ENCODE measurements around the gene SEZ6L. TPM values are rescaled to one million over a fixed set of nuclear protein-coding genes. Genes with fewer than 3 reads are reported as not detected.

SEZ6L gene
- polyA plus RNA-seq, 3 donors = 0.15 to 0.30 (median 0.20) TPM

DNA sequence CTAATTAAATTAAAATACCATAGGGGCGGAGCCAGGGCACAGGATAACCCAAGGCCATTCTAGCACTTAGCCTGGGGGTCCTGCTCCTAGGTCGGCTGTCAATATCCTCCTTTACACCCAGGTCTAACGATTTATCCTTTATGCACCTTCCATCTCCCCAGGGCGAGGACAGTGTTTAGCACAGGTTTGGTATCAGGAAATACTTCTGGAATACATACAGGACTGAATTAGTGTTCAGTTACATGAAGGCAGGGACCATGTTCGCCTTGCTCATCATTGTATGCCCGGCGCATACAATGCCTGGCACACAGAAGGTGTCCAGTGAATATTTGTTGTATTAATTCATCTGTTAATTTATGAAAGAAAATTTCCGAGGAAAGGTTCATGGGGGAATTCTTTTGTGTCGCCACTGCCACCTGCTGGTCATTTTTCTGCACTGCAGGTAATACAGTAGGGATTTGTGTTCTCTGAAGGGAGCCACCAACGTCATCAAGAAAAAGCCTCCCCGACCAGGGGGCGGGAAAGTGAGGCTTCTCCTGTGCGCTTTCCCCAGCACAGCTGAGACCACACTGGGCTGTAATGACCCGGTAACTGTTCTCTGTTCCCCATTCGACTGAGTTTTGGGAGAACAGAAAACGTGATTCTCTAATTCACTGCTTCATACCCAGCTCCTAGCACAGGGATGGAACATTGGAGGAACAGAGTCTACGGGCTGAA lies 191.1 kb downstream of the SEZ6L start:
- peak; percentile 50 to 82 (median 67) for DNase-seq (ENCODE audit: extremely low read depth in 1 of 11, low read depth in 9 of 11, low spot score in 4 of 11)

DNA sequence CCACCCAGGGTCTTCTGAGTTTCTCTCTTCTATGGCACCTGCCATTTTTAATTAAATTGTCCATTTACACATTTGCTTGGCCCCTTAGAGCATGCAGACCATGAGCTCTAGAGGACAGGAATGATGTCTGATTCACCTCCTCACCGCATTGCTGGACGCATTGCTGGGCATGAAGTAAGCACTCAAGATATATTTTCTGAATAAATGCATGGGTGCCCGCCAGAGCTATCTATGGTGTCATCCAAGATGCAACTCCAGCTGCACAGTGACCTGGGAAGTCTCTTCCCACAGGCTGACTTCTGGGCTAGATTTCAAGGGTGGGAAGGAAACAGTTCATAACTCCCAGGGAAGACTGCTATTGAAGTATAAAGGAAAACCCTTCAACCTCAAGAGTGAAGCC lies 193.2 kb downstream of the SEZ6L start:
- no peak for DNase-seq (ENCODE audit: extremely low read depth in 1 of 11, low read depth in 9 of 11, low spot score in 4 of 11)

DNA sequence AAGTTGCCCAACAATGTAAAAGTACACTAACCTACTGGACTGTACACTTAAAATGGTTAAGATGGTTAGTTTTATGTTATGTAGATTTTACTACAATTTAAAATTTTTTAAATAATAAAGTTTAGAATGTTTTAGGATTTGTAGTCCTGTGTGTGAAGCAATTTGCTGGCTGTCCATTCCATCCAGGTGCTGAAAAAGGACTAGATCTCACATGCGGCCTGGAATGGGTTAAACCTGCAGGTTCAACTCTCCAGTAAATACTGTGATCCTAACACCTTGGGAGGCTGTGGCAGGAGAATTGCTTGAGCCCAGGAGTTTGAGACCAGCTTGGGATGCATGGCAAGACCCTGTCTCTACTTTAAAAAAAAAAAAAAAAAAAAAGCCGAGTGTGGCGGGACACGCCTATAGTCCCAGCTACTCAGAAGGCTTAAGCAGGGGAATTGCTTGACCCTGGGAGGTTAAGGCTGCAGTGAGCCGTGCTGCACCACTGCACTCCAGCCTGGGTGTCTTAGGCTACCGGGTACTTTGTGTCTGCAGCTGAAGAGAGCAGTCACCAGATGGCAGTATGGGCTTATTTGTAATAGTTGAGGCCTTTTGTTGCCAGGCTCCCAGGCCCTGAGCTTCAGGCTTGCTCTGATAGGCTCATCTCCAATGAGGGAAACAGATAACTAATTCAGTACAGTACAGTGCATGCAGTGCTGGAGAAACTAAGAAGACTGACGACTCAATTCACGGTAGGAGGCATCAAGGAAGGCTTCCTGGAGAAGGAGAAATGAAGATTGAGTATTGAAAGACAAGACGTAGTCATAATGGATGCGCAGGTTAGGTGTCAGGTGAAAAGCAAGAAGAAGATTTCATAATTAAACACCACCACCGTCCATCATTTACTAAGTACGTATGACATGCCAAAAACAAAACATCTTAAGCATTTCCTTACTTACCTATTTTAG lies 195.1 kb downstream of the SEZ6L start:
- peak; percentile 42 to 79 (median 68) for DNase-seq (ENCODE audit: extremely low read depth in 1 of 11, low read depth in 9 of 11, low spot score in 4 of 11)

DNA sequence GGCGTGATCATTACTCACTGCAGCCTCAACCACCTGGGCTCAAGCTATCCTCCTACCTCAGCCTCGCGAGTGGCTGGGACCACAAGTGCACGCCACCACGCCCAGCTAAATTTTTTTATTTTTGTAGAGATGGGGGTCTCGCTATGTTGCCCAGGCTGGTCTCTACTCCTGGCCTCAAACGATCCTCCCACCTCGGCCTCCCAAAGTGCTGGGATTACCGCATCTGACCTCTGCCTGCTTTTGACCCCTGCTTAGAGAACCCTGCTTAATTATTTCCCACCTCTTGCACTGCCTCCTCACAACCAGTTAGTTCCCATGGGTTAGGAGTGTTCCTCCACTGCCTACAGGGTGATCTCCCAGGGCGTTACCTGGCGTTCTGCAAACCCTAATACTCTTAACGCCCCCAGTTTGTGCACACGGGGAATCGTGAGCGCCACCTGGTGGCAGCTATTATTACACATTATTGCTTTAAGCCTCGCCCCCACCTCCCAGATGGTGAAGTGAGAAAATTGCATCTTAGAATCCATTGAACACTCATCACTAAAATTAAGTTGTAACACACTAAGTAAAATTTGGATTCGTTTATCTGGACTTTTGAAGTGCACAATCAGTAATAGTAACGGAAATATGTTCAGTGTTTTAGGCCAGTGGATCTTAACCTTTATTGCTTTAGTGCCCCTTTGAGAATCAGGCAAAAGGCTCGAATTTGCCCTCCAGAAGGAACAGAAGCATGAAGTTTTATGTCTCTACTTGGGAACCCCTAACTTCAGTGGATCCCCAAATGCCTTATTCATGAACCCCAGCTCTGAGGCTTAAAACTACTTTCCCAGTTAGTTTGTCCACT lies 198.4 kb downstream of the SEZ6L start:
- DNase-seq (ENCODE audit: extremely low read depth in 1 of 11, low read depth in 9 of 11, low spot score in 4 of 11) = peak in 7 of 11 donors; percentile 18 to 50 (median 30)

DNA sequence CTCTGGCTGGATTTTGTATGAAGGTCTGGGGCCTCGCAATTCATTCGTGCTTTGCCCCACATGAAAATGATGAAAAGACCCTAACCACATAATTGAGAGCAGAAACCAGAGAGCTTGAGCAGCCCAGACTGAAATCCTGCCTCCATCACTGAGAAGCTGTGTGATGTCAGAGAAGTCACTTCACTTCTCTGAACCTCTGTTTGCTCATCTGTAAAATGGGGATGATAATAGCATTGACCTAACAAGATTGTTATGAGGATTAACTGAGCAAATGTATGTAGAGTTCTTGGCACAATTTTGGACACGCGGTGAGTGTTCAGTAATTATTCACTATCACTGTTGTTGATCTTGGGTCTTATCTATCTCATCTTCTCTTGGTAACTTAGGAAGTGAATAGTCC lies 203.6 kb downstream of the SEZ6L start:
- DNase-seq (ENCODE audit: extremely low read depth in 1 of 11, low read depth in 9 of 11, low spot score in 4 of 11) = no peak

DNA sequence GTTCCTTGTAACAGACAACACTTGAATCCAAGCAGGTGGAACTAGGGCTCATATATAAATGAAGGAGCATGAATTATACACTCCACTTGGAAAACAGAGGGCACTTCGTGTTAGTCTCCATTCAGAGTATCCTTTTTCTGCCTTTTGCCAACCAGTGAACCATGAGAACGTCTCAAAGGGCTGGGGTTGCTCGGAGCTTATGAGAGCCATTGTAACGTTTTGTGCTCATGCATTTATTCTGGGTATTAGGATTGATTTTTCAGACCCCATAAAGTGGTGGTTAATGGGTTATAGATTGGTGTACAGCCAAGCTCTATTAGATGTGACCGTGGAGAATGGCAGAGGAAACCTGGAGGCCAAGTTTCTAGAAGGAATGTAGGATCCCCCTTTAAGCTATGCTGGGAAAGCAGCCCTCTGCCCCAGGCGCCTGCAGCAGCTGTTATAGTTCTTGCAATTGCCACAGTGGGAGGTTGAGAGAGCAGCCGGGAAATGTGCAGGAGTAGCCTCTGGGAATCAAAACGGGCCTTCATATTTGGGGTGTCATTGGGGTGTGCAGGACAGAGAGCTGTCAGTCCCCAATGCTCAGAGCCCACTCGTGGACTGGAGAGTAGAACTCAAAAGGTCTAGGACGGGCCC lies 205.2 kb downstream of the SEZ6L start:
- DNase-seq (ENCODE audit: extremely low read depth in 1 of 11, low read depth in 9 of 11, low spot score in 4 of 11) = no peak

DNA sequence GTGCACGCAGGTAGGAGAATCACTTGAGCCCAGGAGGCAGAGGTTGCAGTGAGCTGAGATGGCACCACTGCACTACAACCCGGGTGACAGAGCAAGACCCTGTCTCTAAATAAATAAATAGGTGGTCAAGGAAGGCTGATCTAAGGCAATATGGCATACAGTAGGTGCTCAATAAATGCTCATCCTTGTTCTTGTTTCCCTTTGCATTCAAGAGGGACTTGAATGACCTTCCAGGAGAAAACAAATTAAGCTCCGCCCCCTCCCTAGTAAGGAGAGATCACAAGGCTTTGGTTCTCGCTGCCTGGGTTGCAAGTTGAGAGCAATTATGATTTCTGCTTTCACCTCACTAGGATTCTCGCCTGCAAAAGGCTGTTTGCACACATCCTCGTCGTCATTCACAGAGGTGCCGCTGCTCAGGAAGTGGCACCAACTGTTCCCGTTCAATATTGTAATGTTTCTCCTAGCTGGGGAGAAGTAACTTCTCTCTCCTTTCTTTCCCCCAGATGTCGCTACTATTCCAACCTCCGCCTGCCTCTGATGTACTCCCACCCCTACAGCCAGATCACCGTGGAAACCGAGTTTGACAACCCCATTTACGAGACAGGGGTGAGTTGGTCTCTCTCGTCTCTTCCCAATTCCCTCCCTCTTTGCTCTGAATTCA lies 208.0 kb downstream of the SEZ6L start:
- DNase-seq (ENCODE audit: extremely low read depth in 1 of 11, low read depth in 9 of 11, low spot score in 4 of 11) = no peak

DNA sequence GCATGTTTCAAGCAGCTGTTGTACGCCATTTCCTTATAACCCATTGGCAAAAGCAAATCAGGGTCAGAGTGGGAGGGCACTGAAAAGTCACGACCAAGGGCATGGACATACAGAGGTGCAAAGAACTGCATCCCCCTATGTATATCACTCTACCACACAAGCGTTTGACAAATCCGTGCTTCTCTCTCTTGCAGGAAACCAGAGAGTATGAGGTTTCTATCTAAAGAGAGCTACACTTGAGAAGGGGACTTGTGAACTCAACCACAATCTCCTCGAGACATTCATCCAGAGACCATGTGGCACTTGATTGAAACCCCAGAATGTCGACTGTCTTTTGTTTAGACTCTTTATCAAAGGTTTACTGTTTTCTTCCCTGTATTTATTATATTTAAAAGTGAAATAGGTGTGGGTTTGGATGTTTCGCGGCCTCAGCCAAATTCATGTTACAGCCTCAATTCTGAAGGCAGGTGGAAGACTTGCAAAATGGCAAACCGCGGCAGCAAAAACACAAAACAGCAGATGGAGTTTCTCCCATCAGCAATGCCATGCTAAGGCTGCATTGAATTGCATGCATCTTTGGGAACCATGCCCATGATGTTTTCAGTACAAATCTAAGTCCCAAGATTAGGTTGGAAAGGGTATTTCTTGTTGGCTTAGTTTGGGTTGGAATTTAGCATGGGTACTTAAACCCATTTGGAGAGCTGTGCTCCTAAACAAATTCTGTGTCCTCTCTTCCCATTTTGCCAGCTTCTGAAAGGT lies 211.0 kb downstream of the SEZ6L start:
- DNase-seq (ENCODE audit: extremely low read depth in 1 of 11, low read depth in 9 of 11, low spot score in 4 of 11) = no peak

DNA sequence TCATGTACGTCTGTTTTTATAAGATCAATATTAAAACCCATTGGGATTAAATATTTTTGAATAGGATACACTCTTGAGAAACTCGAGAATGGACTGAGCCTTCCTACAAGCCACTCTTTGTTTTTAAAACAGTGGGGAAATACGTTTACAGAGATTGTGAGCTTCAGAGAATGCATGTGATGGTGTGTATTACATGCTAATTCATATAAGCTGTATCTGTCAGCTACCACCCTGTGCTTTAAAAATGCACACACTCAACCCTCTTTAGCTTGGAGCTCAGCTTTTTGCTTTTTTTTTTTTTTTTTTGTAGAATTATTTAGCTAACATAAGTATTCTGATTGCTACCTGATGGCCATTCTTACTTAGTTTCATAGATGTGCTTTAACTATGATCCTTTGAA lies 213.5 kb downstream of the SEZ6L start:
- DNase-seq (ENCODE audit: extremely low read depth in 1 of 11, low read depth in 9 of 11, low spot score in 4 of 11) = no peak

DNA sequence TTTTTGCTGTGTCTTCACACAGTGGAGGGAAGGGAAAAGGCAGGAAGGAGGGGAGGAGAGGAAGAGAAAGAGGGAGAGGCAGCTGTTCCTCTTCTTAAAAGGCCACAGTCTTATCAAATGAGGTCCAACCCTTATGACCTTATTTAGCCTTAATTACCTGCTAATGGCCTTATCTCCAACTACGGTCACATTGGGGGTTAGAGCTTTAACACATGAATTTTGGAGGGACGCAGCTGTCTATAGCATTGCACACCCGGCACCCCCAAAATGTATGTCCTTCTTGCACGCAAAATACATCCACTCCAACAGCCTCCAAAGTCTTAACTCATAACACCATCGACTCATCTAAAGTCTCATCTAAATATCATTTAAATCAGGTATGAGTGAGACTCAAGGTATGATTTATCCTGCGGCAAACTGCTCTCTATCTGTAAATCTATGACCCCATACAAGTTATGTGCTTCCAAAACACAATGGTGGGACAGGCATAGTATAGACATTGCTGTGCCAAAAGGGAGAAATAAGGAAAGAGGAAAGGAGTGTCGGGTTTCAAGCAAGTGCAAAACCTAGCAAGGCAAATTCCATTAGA lies 214.8 kb downstream of the SEZ6L start:
- no peak for DNase-seq (ENCODE audit: extremely low read depth in 1 of 11, low read depth in 9 of 11, low spot score in 4 of 11)

DNA sequence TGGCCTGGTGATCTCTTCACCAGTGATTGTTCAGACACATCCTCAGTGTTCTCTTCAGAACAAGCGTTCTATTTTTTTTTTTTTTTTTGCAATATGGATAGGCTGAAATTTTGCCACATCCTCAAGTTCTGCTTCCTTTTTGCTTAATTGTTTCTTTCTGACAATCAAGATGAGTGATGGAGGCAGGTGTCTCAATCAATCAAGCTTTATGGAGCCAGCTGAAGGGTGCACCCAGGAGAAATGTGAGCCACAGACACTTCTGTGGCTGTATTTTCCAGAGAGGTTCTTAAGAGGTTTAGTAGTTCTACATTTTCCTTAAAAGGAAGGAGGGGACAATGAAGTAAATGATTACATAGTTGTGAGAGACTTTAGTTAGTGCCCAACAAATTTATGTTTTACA lies 215.9 kb downstream of the SEZ6L start:
- DNase-seq (ENCODE audit: extremely low read depth in 1 of 11, low read depth in 9 of 11, low spot score in 4 of 11) = no peak

DNA sequence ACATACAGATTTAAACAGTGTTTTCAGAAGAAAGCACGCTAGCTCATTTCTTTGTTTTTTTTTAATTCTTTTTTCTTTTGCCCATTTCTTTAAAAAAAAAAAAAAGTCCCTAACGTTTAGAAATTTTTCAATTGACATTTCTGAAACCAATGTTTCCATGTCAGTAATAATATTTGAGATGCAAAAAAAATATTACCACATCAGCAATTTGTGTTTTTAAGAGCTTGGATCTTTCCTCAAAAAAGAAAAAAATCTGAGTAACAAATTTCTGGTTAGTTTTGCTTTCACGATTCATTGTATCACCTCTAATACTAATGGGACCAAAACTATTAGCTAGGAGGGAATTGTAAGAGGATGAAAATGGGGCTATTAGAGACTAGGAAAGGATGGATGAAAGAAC lies 219.9 kb downstream of the SEZ6L start:
- DNase-seq (ENCODE audit: extremely low read depth in 1 of 11, low read depth in 9 of 11, low spot score in 4 of 11) = no peak

DNA sequence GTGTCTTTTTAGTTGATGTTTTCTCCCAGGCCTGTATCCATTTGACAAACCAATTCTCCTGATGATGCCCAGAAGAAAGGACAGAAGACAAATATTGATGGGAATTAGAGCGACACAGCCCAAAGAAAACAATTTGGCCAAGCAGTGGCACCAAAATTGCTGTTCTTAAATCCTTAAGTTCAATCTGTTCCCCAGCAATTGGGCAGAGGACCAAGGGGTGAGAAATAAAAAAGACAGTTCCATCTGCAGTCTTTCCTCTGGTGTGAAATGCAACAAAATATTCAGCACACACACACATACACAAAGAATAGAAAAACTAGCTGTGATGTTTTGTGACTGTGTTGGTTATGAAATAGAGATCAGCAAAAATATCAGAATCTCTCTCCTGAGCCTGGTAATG lies 221.8 kb downstream of the SEZ6L start:
- no peak for DNase-seq (ENCODE audit: extremely low read depth in 1 of 11, low read depth in 9 of 11, low spot score in 4 of 11)

DNA sequence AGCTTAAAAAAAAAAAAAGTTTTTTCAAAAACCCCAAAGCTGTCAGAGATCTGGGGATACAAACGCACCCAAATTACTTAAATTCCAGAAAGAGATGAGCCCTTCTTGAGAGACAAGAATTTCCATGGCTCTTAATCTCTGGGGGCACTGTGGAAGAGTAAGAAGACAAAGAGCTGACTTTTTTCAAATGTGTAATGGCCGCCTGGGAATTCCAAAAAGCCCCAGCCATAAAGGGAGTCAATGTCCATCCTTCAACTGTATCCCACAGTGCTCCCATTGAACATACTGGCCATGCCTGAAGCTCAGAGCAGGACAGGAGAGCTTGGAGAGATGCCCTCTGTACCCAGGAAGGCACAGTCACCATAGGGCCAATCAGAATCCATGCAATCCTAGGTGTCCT lies 222.4 kb downstream of the SEZ6L start:
- DNase-seq (ENCODE audit: extremely low read depth in 1 of 11, low read depth in 9 of 11, low spot score in 4 of 11) = no peak

DNA sequence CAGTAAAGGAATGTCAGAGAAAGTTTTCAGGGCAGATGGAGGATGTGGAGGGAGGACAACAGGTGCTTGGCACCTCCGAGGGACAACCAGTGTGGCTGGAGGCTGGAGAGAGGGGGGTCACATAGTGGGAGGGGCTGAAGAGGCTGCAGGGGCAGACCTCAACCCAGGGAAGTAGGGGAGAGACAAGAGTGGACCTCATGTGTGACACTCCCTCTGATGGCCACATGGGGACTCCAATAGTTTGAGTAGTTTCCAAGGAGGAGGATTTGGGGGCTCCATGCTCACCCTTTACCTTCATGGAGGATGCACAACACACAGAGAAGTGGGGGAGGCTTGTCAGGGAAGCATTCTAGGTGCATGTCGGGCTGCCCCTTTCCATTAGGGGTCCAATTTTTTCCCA lies 224.7 kb downstream of the SEZ6L start:
- no peak for DNase-seq (ENCODE audit: extremely low read depth in 1 of 11, low read depth in 9 of 11, low spot score in 4 of 11)

DNA sequence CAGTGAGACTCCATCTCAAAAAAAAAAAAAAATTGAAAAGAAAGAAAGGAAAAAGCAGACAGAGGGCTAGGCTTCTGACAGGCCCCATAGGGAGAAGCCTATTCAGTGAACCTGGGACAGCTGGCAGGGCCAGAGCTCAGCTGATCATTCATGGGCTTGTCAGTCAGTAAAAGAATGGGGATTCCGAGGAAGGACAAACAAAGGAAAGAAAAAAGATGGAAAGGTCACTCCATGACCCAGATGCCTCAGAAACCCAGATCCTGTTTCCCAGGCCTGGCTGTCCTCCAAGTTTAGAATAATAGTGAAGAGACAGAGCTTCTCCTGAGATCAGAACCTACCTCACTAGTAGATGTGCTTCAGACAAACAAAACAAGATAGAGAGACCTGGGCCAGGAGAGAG lies 225.5 kb downstream of the SEZ6L start:
- peak in 1 of 11 donors; percentile 11 for DNase-seq (ENCODE audit: extremely low read depth in 1 of 11, low read depth in 9 of 11, low spot score in 4 of 11)

DNA sequence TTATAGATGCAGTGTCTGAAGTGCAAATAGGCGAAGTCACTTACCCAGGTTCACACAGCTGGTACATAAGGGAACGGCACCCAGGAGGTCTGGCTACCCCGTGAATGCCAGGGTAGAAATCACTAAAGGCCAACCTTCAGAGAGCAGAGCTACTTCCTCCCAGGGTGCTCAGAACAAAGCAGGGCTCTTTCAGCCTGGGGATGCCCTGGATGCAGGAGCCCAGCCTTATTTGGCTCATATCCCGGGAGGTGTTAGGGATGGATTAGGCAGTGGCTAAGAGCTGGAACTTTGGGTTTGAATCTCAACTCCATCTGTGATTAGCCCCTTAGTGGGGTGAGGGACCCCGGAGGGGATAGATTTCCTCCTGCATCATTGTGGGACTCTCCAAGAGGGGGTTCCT lies 226.7 kb downstream of the SEZ6L start:
- DNase-seq (ENCODE audit: extremely low read depth in 1 of 11, low read depth in 9 of 11, low spot score in 4 of 11) = no peak

Data from renal cortex interstitium (tissue), 11 donors.